Measurements from ENCODE around the gene CALCR. TPM values are rescaled to one million over a fixed set of nuclear protein-coding genes. Genes with fewer than 3 reads are reported as not detected.
A peak's percentile ranks its signal among the peaks of the same experiment; 100 is the strongest.
"Not testable (repeated sequence)": the region's sequence is repeated elsewhere in the genome, so short reads cannot be mapped to it uniquely, and the experiment has no call there.

CALCR gene
- 0.17 and 0.32 TPM in 2 replicates for total RNA-seq (2014; rRNA removed; shearing (Covaris generic))
- polyA plus RNA-seq (2014; cell fraction: nucleus; rRNA removed): 0.06 TPM in 1 of 2 replicates, not detected in the other

- no peak for DNase-seq (ENCODE audit: extremely low read depth, low read depth)
These were observed at the start of gene CALCR for GRCh38 chr7:93574646-93575554. Gene CALCR, minus strand, starts transcription at chr7:93574724. Its CDS starts 87,743 bp downstream, at chr7:93486981.

GRCh38 chr7:93623816-93624215 lies 49.3 kb upstream of the CALCR start:
- no peak for DNase-seq (ENCODE audit: extremely low read depth, low read depth)

GRCh38 chr7:93622036-93623033 lies 47.8 kb upstream of the CALCR start:
- DNase-seq (ENCODE audit: extremely low read depth, low read depth): peak; percentile 45

- DNase-seq (ENCODE audit: extremely low read depth, low read depth): no peak
These were observed 46.3 kb upstream of the CALCR start for GRCh38 chr7:93620864-93621263.

GRCh38 chr7:93620057-93620456 lies 45.5 kb upstream of the CALCR start:
- no peak for DNase-seq (ENCODE audit: extremely low read depth, low read depth)

- DNase-seq (ENCODE audit: extremely low read depth, low read depth): no peak
These were observed 26.8 kb upstream of the CALCR start for GRCh38 chr7:93601363-93601762.

- DNase-seq (ENCODE audit: extremely low read depth, low read depth): no peak
These were observed 19.7 kb upstream of the CALCR start for GRCh38 chr7:93594250-93594649.

- no peak for DNase-seq (ENCODE audit: extremely low read depth, low read depth)
These were observed 18.2 kb upstream of the CALCR start for GRCh38 chr7:93592588-93593266.

GRCh38 chr7:93591224-93592050 lies 16.9 kb upstream of the CALCR start:
- DNase-seq (ENCODE audit: extremely low read depth, low read depth): not testable (repeated sequence)

GRCh38 chr7:93586479-93586865 lies 11.9 kb upstream of the CALCR start:
- not testable (repeated sequence) for DNase-seq (ENCODE audit: extremely low read depth, low read depth)

GRCh38 chr7:93585694-93586478 lies 11.4 kb upstream of the CALCR start:
- not testable (repeated sequence) for DNase-seq (ENCODE audit: extremely low read depth, low read depth)

- no peak for DNase-seq (ENCODE audit: extremely low read depth, low read depth)
These were observed 4.9 kb upstream of the CALCR start for GRCh38 chr7:93579431-93579830.

- DNase-seq (ENCODE audit: extremely low read depth, low read depth): no peak
These were observed 4.2 kb upstream of the CALCR start for GRCh38 chr7:93578762-93579161.

GRCh38 chr7:93575555-93576399 lies 1.3 kb upstream of the CALCR start:
- no peak for DNase-seq (ENCODE audit: extremely low read depth, low read depth)

GRCh38 chr7:93574269-93574645 lies 267 bp downstream of the CALCR start:
- DNase-seq (ENCODE audit: extremely low read depth, low read depth): no peak

- DNase-seq (ENCODE audit: extremely low read depth, low read depth): no peak
These were observed 5.3 kb downstream of the CALCR start for GRCh38 chr7:93569189-93569588.

GRCh38 chr7:93566876-93567275 lies 7.6 kb downstream of the CALCR start:
- no peak for DNase-seq (ENCODE audit: extremely low read depth, low read depth)

GRCh38 chr7:93563584-93563983 lies 10.9 kb downstream of the CALCR start:
- no peak for DNase-seq (ENCODE audit: extremely low read depth, low read depth)

Measured in NCI-H460 (cell line).